HepG2 (cell line): ENCODE results near the gene PFKP. TPM values are rescaled to one million over a fixed set of nuclear protein-coding genes. Genes with fewer than 3 reads are reported as not detected.

ENCODE experiments used
- ATAC-seq: fragments of 200-7000 bp; cut with Tn5 transposase; 3 replicates; pipeline ENCODE4 v1.9.1; 2020; ENCODE audit warnings: mild to moderate bottlenecking, moderate library complexity
- BruUV-seq: library from RNA; stranded (reverse); fragments of 400-500 nt; replicated peaks from 2 replicates; lab custom pipeline; 2021; lab: Mats Ljungman, UMichigan
- CTCF ChIA-PET: fragments of 300-600 bp; formaldehyde crosslinking; extraction: SDS; loops from one replicate; lab custom pipeline; 2021; ENCODE audit warnings: low total read pairs, inconsistent platforms, low intra/inter-chr PET ratio; lab: Yijun Ruan, JAX
- POLR2A ChIA-PET: fragments of 350-600 bp; sonication (Branson Sonifier 250); formaldehyde crosslinking; loops from one replicate; lab custom pipeline; 2020; ENCODE audit warnings: antibody characterized with exemption, inconsistent platforms; lab: Yijun Ruan, JAX
- DNase-seq: peaks from one replicate; pipeline ENCODE4 v3.0.0-alpha.2; 2015; ENCODE audit warnings: low spot score
- FAIRE-seq: peaks from 3 replicates; lab custom pipeline; 2011; peaks lifted over from hg19 to GRCh38; lab: Jason Lieb, UNC
- H2AFZ ChIP-seq: one replicate; pipeline ENCODE4 v1.6.1; 2011; ENCODE audit warnings: low read length, inconsistent platforms
- H3K27ac ChIP-seq: fragments of 300-600 bp; 3 replicates; pipeline ENCODE4 v1.8.0; 2011; ENCODE audit warnings: mixed run types, mild to moderate bottlenecking, mixed read lengths, low read length, inconsistent platforms; ENCODE audit not compliant: insufficient read depth; ENCODE audit errors: extremely low read length
- H3K27me3 ChIP-seq, 2 experiments: fragments of 200-600 bp in 1 of 2; 2 replicates in 1 of 2; 3 replicates in 1 of 2; pipeline versions ENCODE4 v1.6.0 to v1.8.0; 2011; ENCODE audit warnings: low read length in 2 of 2, mild to moderate bottlenecking in 2 of 2, moderate library complexity in 2 of 2, inconsistent platforms in 1 of 2; ENCODE audit not compliant: insufficient read depth in 2 of 2, control insufficient read depth in 1 of 2
- H3K36me3 ChIP-seq, 2 experiments: fragments of 200-600 bp in 1 of 2; replicated peaks in 1 of 2; 2 replicates in 1 of 2; 3 replicates in 1 of 2; pipeline versions ENCODE4 v1.5.1 to v1.8.0; 2011; ENCODE audit warnings: low read length in 2 of 2, inconsistent platforms in 1 of 2; ENCODE audit not compliant: insufficient read depth in 2 of 2, control insufficient read depth in 1 of 2
- H3K4me1 ChIP-seq: 2 replicates; pipeline ENCODE4 v1.5.1; 2012; ENCODE audit warnings: low read length, inconsistent platforms; ENCODE audit not compliant: insufficient read depth
- H3K4me2 ChIP-seq: 2 replicates; pipeline ENCODE4 v1.6.0; 2011; ENCODE audit warnings: low read depth, low read length, inconsistent platforms
- H3K4me3 ChIP-seq, 3 experiments: fragments of 200-600 bp in 1 of 3; sonication (generic), shearing (Covaris generic) in 1 of 3; replicated peaks in 1 of 3; 2 replicates each; pipeline ENCODE4 v1.5.1; 2011 to 2016; ENCODE audit warnings: low read length in 3 of 3, inconsistent platforms in 2 of 3, low read depth in 2 of 3, mild to moderate bottlenecking in 2 of 3, control low read depth in 1 of 3, mixed read lengths in 1 of 3; ENCODE audit not compliant: insufficient read depth in 1 of 3
- H3K79me2 ChIP-seq: one replicate; pipeline ENCODE4 v1.6.1; 2011; ENCODE audit warnings: low read length, inconsistent platforms; ENCODE audit not compliant: insufficient read depth
- H3K9ac ChIP-seq: 2 replicates; pipeline ENCODE4 v1.6.0; 2011; ENCODE audit warnings: mild to moderate bottlenecking, low read depth, low read length, inconsistent platforms; ENCODE audit not compliant: insufficient read depth
- H3K9me3 ChIP-seq: 2 replicates; pipeline ENCODE4 v1.5.1; 2012; ENCODE audit warnings: mild to moderate bottlenecking, low read length
- H4K20me1 ChIP-seq: 2 replicates; pipeline ENCODE4 v1.6.0; 2011; ENCODE audit warnings: inconsistent platforms, mild to moderate bottlenecking, low read length, moderate library complexity; ENCODE audit not compliant: insufficient read depth
- DNMT3B ChIP-seq: conservative IDR thresholded peaks from 2 replicates; pipeline ENCODE4 v1.6.1; 2016; ENCODE audit warnings: missing biosample characterization, control low read depth
- GTF2F1 ChIP-seq: fragments of 150-350 bp; IDR thresholded peaks from 2 replicates; pipeline ENCODE4 v1.6.1; 2014; ENCODE audit warnings: low read length
- HOXA5 ChIP-seq: sonication (generic); formaldehyde crosslinking; IDR thresholded peaks from 2 replicates; pipeline ENCODE4 v1.4.0; 2020; ENCODE audit warnings: missing genetic modification reagents
- IKZF1 ChIP-seq: fragments of 450-650 bp; IDR thresholded peaks from 2 replicates; pipeline ENCODE4 v1.7.1; 2016
- ISX ChIP-seq: sonication (generic); formaldehyde crosslinking; conservative IDR thresholded peaks from 2 replicates; pipeline ENCODE4 v1.5.0; 2020; ENCODE audit warnings: missing genetic modification reagents
- SMARCE1 ChIP-seq: fragments of 450-650 bp; IDR thresholded peaks from 2 replicates; pipeline ENCODE4 v1.6.1; 2017; ENCODE audit warnings: borderline replicate concordance
- SMC3 ChIP-seq: IDR thresholded peaks from 2 replicates; pipeline ENCODE4 v1.6.1; 2011; ENCODE audit warnings: low read length, improper control_type of control experiment
- ZC3H4 ChIP-seq: sonication (generic); formaldehyde crosslinking; IDR thresholded peaks from 2 replicates; pipeline ENCODE4 v1.4.0; 2020; ENCODE audit warnings: missing genetic modification reagents, borderline replicate concordance
- ZNF160 ChIP-seq: sonication (generic); formaldehyde crosslinking; IDR thresholded peaks from 2 replicates; pipeline ENCODE4 v1.8.0; 2022; ENCODE audit warnings: mild to moderate bottlenecking, inconsistent platforms, missing genetic modification reagents
- ZNF382 ChIP-seq: sonication (generic); formaldehyde crosslinking; IDR thresholded peaks from 2 replicates; pipeline ENCODE4 v1.5.0; 2020; ENCODE audit warnings: missing genetic modification reagents, mild to moderate bottlenecking, borderline replicate concordance
- ZNF678 ChIP-seq: sonication (generic); formaldehyde crosslinking; IDR thresholded peaks from 2 replicates; pipeline ENCODE4 v1.4.0; 2020; ENCODE audit warnings: mild to moderate bottlenecking, missing genetic modification reagents
- WGBS: methylation state at CpG from one replicate; pipeline ENCODE4 v1.1.6; 2017; ENCODE audit warnings: low lambda C conversion rate; 5-methylcytosine and 5-hydroxymethylcytosine counted together
- in situ Hi-C: cut with HindIII; loops from 2 replicates; pipeline ENCODE4 v1.10.0; 2017; ENCODE audit warnings: low pct_unique_long_range_greater_than_20kb; ENCODE audit not compliant: extremely low pct_ligation_motif_present
- intact Hi-C: fragments of 100-400 bp; cut with micrococcal nuclease; formaldehyde crosslinking; loops from one replicate; pipeline ENCODE4 v1.10.0; 2022; ENCODE audit not compliant: unreplicated experiment
- polyA plus RNA-seq, 8 experiments: library from polyadenylated mRNA; depleted of rRNA in 3 of 8; stranded (reverse) in 7 of 8; unstranded in 1 of 8; fragments of >200 nt; fragmentation: Illumina TruSeq in 4 of 8; extraction: Trizol in 4 of 8; gene quantifications; 2 replicates each; pipeline versions ENCODE4 v1.2.1 to v1.2.3, GENCODE V29; 2011 to 2016; ENCODE audit warnings: low read depth in 4 of 8, missing spikeins in 1 of 8, mixed read lengths in 1 of 8; ENCODE audit not compliant: insufficient read depth in 1 of 8
- total RNA-seq, 5 experiments: library from RNA; depleted of rRNA; stranded (reverse); fragments of >200 nt; fragmentation: Illumina TruSeq; extraction: Trizol; gene quantifications; 2 replicates each; pipeline ENCODE4 v1.2.3, GENCODE V29; 2016; ENCODE audit warnings: low read depth in 1 of 5
- TF ChIP-seq, protein P1 (sequence below): sonication (generic); formaldehyde crosslinking; IDR thresholded peaks from 2 replicates; pipeline ENCODE4 v1.4.0; 2020; ENCODE audit warnings: mild to moderate bottlenecking, missing genetic modification reagents, borderline replicate concordance
- TF ChIP-seq, protein P2 (sequence below): IDR thresholded peaks from 2 replicates; pipeline ENCODE4 v1.6.1; 2016; ENCODE audit warnings: low read depth, control low read depth

Gene PFKP
- total and polyA plus RNA-seq, 2 of the 13 experiments (the other 11 are each of a cell fraction or from before 2014, with no cell fraction given), result 0.80 to 2.4 TPM

DNA sequence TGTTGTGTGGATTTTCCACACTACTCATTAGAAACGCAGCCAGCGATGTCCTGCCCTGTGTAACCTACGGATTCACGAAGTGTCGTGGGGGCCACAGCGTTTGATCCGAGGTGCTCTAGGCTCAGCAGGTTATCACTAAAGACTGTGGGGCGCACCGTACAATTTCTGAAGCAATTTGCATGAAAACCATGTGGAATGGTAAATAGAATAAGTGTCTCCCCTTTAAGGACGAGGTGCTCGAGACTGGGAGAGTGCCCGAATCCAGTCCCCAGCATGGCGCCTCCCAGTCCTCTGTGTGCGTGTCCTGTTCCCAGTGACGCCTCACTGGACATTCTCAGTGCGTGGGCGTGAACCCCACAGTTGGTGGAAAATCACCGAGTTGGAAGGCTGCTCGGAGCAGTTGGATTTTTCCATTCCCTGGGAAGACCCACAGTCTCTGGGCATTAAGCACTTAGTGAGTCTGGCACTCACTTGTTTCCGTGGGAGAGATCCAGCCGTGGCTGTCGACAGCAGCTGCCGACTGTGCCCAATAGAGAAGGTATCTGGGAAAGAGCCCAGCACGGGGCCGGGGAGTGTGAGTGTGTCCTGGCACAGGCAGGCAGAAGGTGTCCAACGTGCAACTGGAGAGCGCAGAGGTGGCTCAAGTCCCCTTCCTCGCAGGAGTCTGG lies 37.0 kb downstream of the PFKP start (continued):
- TF ChIP-seq, protein P1, sequence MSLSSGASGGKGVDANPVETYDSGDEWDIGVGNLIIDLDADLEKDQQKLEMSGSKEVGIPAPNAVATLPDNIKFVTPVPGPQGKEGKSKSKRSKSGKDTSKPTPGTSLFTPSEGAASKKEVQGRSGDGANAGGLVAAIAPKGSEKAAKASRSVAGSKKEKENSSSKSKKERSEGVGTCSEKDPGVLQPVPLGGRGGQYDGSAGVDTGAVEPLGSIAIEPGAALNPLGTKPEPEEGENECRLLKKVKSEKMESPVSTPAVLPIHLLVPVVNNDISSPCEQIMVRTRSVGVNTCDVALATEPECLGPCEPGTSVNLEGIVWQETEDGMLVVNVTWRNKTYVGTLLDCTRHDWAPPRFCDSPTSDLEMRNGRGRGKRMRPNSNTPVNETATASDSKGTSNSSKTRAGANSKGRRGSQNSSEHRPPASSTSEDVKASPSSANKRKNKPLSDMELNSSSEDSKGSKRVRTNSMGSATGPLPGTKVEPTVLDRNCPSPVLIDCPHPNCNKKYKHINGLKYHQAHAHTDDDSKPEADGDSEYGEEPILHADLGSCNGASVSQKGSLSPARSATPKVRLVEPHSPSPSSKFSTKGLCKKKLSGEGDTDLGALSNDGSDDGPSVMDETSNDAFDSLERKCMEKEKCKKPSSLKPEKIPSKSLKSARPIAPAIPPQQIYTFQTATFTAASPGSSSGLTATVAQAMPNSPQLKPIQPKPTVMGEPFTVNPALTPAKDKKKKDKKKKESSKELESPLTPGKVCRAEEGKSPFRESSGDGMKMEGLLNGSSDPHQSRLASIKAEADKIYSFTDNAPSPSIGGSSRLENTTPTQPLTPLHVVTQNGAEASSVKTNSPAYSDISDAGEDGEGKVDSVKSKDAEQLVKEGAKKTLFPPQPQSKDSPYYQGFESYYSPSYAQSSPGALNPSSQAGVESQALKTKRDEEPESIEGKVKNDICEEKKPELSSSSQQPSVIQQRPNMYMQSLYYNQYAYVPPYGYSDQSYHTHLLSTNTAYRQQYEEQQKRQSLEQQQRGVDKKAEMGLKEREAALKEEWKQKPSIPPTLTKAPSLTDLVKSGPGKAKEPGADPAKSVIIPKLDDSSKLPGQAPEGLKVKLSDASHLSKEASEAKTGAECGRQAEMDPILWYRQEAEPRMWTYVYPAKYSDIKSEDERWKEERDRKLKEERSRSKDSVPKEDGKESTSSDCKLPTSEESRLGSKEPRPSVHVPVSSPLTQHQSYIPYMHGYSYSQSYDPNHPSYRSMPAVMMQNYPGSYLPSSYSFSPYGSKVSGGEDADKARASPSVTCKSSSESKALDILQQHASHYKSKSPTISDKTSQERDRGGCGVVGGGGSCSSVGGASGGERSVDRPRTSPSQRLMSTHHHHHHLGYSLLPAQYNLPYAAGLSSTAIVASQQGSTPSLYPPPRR (CRISPR knock-in tag), result no peak
- TF ChIP-seq SMC3 (no peak), ZNF160 (CRISPR knock-in tag) (no peak), ZNF678 (CRISPR knock-in tag) (no peak), DNMT3B (CRISPR knock-in tag) (no peak), ISX (CRISPR knock-in tag) (no peak), HOXA5 (CRISPR knock-in tag) (no peak), IKZF1 (no peak)

DNA sequence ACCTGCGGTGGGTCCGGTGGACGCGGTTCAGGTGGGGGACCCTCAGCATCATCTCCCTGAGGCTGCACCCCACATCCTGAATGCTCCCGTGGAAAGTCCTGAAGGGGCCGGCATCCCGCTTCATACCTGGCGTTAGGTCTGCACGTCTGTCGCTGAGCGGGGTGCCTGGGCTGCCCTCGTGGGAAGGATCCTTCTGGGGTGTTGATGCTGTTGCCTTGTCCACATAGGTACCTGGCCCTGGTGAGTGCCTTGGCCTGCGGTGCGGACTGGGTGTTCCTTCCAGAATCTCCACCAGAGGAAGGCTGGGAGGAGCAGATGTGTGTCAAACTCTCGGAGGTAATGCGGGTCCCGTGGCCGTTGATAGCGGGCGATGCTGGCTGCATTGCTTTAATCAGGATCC lies 37.8 kb downstream of the PFKP start:
- Histone ChIP-seq H3K4me3 (no peak overlapping the region), H3K27me3 (no peaks in the 10 kb centered on the region), H4K20me1 (no peaks in the 10 kb centered on the region), H3K9ac (no peak overlapping the region), H3K79me2 (no peaks in the 10 kb centered on the region), H3K27ac (no peak overlapping the region), H3K4me1 (peaks cover 8% of the 10 kb centered on the region; the same call in 1 of the 2 replicates), H3K9me3 (no peaks in the 10 kb centered on the region), H2AFZ (no peak overlapping the region), H3K36me3 (no peaks in the 10 kb centered on the region), H3K4me2 (no peak overlapping the region)
- no TSS peak for BruUV-seq
- ChIA-PET POLR2A (no interaction called here), CTCF (no interaction called here)
- in situ Hi-C loops (no loop called here), intact Hi-C loops (no loop called here)
- TF ChIP-seq, protein P2, sequence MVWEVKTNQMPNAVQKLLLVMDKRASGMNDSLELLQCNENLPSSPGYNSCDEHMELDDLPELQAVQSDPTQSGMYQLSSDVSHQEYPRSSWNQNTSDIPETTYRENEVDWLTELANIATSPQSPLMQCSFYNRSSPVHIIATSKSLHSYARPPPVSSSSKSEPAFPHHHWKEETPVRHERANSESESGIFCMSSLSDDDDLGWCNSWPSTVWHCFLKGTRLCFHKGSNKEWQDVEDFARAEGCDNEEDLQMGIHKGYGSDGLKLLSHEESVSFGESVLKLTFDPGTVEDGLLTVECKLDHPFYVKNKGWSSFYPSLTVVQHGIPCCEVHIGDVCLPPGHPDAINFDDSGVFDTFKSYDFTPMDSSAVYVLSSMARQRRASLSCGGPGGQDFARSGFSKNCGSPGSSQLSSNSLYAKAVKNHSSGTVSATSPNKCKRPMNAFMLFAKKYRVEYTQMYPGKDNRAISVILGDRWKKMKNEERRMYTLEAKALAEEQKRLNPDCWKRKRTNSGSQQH (CRISPR knock-in tag), result no peak
- TF ChIP-seq ZNF382 (CRISPR knock-in tag) (no peak), SMARCE1 (no peak), ZC3H4 (no peak), GTF2F1 (no peak)
- no peak for DNase-seq
- no peak for FAIRE-seq
- 85% methylated on average over 6 of the region's 20 CpGs for WGBS
- no peak for ATAC-seq
